HG02571 (cell line): Measurements from ENCODE around the gene DAB1.

Source experiments
- ATAC-seq: cut with Tn5 transposase; IDR thresholded peaks from one replicate; pipeline ENCODE4 v1.9.1; 2021; ENCODE audit warnings: mild to moderate bottlenecking, moderate library complexity; ENCODE audit not compliant: unreplicated experiment

Gene DAB1

GRCh38 chr1:57279909-57280666 lies 143.8 kb downstream of the DAB1 start:
- ATAC-seq: no peak

- no peak for ATAC-seq
Measured at GRCh38 chr1:57278558-57278957, 145.3 kb downstream of the DAB1 start.

GRCh38 chr1:57277681-57278080 lies 146.2 kb downstream of the DAB1 start:
- no peak for ATAC-seq

GRCh38 chr1:57276918-57277317 lies 146.9 kb downstream of the DAB1 start:
- no peak for ATAC-seq

GRCh38 chr1:57272601-57273000 lies 151.3 kb downstream of the DAB1 start:
- no peak for ATAC-seq

- no peak for ATAC-seq
Measured at GRCh38 chr1:57272150-57272549, 151.7 kb downstream of the DAB1 start.

GRCh38 chr1:57270927-57271698 lies 152.7 kb downstream of the DAB1 start:
- no peak for ATAC-seq

GRCh38 chr1:57269630-57270225 lies 154.1 kb downstream of the DAB1 start:
- ATAC-seq: no peak

GRCh38 chr1:57265104-57265503 lies 158.8 kb downstream of the DAB1 start:
- no peak for ATAC-seq

- no peak for ATAC-seq
Measured at GRCh38 chr1:57262472-57262871, 161.4 kb downstream of the DAB1 start.

GRCh38 chr1:57258557-57259325 lies 165.1 kb downstream of the DAB1 start:
- no peak for ATAC-seq

GRCh38 chr1:57255945-57256344 lies 167.9 kb downstream of the DAB1 start:
- no peak for ATAC-seq

- ATAC-seq: no peak
Measured at GRCh38 chr1:57254022-57254421, 169.8 kb downstream of the DAB1 start.

GRCh38 chr1:57252597-57253294 lies 171.1 kb downstream of the DAB1 start:
- no peak for ATAC-seq

GRCh38 chr1:57250021-57250420 lies 173.8 kb downstream of the DAB1 start:
- ATAC-seq: no peak

- ATAC-seq: no peak
Measured at GRCh38 chr1:57249511-57249910, 174.3 kb downstream of the DAB1 start.

- no peak for ATAC-seq
Measured at GRCh38 chr1:57248830-57249229, 175.0 kb downstream of the DAB1 start.

GRCh38 chr1:57238233-57238781 lies 185.6 kb downstream of the DAB1 start:
- no peak for ATAC-seq

GRCh38 chr1:57235730-57236510 lies 187.9 kb downstream of the DAB1 start:
- no peak for ATAC-seq
